Stimulated activated memory B cell treated with anti-CD40 and anti-IgM and Interleukin-4, amounts not matched to agents 10 μg/mL and 1 μg/mL and 100 μg/mL, for 72 hours (primary cell): ENCODE results near the gene BIRC7.

ENCODE experiments used
- ATAC-seq: fragments of 150-1000 bp; cut with Tn5 transposase; 2 replicates; pipeline ENCODE4 v1.10.0; 2021
- H3K27ac Mint-ChIP-seq: one replicate; pipeline ENCODE4 v1.8.0; 2022; ENCODE audit warnings: mild to moderate bottlenecking, mixed read lengths
- H3K27me3 Mint-ChIP-seq: one replicate; pipeline ENCODE4 v1.8.0; 2022; ENCODE audit warnings: mixed read lengths
- H3K36me3 Mint-ChIP-seq: one replicate; pipeline ENCODE4 v1.8.0; 2022; ENCODE audit warnings: mixed read lengths
- H3K4me1 Mint-ChIP-seq: one replicate; pipeline ENCODE4 v1.8.0; 2022; ENCODE audit warnings: mixed read lengths
- H3K4me3 Mint-ChIP-seq: one replicate; pipeline ENCODE4 v1.8.0; 2022; ENCODE audit warnings: mild to moderate bottlenecking, moderate library complexity, mixed read lengths
- H3K9me3 Mint-ChIP-seq: one replicate; pipeline ENCODE4 v1.8.0; 2022; ENCODE audit warnings: mixed read lengths

BIRC7 gene

DNA sequence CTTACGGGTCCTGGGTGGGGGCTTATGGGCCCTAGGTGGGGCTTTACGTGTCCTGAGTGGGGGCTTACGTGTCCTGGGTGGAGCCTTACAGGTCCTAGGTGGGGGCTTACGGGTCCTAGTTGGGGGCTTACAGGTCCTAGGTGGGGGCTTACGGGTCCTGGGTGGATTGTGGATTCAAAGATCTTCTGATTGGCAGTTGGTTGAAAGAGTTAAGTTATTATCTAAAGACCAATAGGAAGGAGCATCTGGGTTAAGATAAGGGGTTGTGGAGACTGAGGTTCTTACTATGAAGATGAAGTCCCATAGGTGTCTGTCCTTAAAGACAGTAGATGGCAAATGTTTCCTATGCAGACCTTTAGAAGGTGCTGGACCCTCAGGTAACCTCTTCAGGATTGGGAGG, 8.4 kb upstream of the BIRC7 start:
- Mint-ChIP-seq H3K27me3 (peaks cover 43% of the 10 kb centered on the region), H3K27ac (no peak overlapping the region), H3K4me3 (no peak overlapping the region), H3K9me3 (no peaks in the 10 kb centered on the region), H3K4me1 (peaks cover 11% of the 10 kb centered on the region), H3K36me3 (no peaks in the 10 kb centered on the region)
- no peak for ATAC-seq

DNA sequence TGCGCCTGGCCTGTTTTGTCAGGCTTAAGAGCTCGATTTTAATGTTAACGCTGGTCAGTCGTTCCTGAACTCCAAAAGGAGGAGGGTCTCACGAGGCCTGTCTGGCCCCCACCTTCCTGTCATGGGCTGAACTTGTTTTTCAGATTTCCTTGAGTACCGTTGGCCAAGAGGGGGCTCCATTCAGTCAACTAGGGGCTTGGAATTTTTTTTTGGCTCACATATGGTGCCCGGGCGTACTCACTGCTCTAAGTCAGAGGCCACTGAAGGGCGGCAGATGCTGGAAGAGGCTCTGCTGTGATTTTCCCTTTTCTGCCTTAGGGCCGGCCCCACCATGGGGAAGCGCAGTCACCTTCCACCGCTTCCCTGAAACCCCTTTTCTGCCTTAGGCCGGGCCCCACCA, 6.9 kb upstream of the BIRC7 start:
- Mint-ChIP-seq H3K4me1 (peaks cover 11% of the 10 kb centered on the region), H3K27ac (no peak overlapping the region), H3K4me3 (no peak overlapping the region), H3K36me3 (no peaks in the 10 kb centered on the region), H3K9me3 (no peaks in the 10 kb centered on the region), H3K27me3 (peaks cover 58% of the 10 kb centered on the region)
- ATAC-seq, result no peak

DNA sequence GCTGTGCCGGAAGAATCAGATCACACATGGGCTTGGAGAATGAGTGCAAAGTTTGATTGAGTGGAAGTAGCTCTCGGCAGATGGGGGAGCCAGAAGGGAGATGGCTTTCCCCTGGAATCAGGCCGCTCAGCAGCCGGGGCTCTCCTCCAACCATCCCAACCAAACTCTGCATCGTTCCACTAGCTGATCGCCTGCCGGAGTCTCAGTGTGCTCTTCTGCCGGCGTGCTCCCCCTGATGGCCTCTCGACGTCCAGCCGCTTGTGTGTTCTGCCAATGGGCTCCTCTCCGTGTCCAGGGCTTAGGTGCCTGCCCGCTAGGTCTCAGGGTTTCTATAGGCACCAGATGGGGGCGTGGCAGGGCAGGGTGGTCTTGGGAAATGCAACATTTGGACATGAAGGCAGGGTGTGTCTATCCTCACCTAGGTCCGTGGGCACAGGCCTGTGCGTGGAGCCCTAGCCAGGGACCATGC, 4.9 kb upstream of the BIRC7 start:
- no peaks in the 10 kb centered on the region for H3K36me3 Mint-ChIP-seq
- H3K9me3 Mint-ChIP-seq, result no peaks in the 10 kb centered on the region
- ATAC-seq, result no peak
- H3K27me3 Mint-ChIP-seq, result peaks cover 72% of the 10 kb centered on the region
- H3K4me3 Mint-ChIP-seq, result no peak overlapping the region
- H3K4me1 Mint-ChIP-seq, result peaks cover 22% of the 10 kb centered on the region
- H3K27ac Mint-ChIP-seq, result no peak overlapping the region

DNA sequence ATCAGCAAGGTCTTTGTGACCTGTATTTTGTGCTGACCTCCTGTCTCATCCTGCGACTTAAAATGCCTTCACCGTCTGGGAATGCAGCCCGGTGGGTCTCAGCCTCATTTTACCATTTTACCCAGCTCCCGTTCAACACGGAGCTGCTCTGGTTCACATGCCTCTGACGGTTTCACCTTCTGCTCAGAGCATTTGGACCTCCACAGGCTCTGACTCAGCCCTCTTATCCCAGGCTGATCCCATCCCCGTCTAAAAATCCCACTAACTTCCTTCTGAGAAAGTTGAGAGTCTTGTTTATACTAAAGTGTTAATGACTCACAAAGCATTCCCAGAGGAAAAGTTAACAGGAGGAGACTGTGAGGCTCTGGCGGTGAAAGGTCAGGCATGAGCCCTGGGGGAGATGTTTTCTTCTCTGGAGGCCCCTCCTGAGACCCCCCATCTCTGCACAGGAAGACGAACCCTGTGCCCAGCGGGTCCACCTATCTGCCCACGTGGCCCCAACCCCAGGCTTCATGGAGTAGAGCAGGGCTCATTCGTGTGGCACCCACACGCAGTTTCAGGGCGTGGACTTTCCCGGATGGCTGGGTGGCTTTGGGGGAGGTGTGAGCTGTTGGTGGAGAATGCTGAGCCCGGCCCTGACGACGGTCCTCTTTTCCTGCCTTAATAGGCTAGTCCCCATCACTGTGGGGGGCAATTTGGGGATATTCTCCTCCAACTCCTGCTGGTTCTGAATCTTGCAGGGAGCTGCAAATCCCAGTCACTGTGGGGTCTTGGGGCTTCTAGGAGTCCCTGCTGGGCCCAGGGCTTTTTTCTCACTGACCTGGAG, 3.3 kb upstream of the BIRC7 start:
- Mint-ChIP-seq H3K4me3 (no peak overlapping the region), H3K27ac (no peak overlapping the region), H3K27me3 (peaks cover 77% of the 10 kb centered on the region), H3K4me1 (peaks cover 25% of the 10 kb centered on the region), H3K36me3 (no peaks in the 10 kb centered on the region), H3K9me3 (no peaks in the 10 kb centered on the region)
- no peak for ATAC-seq

DNA sequence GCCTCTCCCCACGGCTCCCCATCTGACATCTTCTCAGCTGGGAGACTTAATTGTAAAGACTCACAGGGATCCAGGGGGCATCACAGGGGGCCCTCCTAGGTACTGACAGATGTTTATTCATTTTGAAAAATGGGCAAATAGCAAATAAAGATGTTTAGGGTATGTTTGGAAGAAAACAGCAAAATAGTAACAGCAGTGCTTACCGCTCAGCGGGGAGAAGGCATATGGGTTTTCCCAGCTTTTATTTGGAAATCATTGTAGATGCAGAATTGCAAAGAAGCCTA, 2.7 kb upstream of the BIRC7 start:
- Mint-ChIP-seq H3K9me3 (no peaks in the 10 kb centered on the region), H3K36me3 (no peaks in the 10 kb centered on the region), H3K4me1 (peaks cover 25% of the 10 kb centered on the region), H3K27me3 (peaks cover 77% of the 10 kb centered on the region), H3K4me3 (no peak overlapping the region), H3K27ac (no peak overlapping the region)
- ATAC-seq, result no peak

DNA sequence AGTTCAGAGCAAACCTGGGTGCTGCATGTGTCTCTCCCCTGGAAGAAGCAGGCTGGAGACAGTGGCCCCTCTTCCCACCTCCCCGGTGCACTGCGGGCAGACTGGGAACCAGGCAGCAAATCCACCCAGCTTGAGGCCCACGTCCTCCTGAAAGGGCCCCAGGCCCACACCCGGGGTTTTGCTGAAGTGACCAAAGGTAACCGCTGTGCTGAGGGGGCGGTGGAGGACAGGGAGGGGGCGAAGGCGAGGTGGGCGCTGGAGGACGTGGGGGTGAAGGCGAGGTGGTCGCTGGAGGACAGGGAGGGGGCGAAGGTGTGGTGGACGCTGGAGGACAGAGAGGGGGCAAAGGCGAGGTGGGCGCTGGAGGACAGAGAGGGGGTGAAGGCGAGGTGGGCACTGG, 1.8 kb upstream of the BIRC7 start:
- Mint-ChIP-seq H3K9me3 (no peaks in the 10 kb centered on the region), H3K4me3 (no peak overlapping the region), H3K27me3 (peaks cover 68% of the 10 kb centered on the region), H3K27ac (no peak overlapping the region), H3K36me3 (no peaks in the 10 kb centered on the region), H3K4me1 (peaks cover 25% of the 10 kb centered on the region)
- no peak for ATAC-seq

DNA sequence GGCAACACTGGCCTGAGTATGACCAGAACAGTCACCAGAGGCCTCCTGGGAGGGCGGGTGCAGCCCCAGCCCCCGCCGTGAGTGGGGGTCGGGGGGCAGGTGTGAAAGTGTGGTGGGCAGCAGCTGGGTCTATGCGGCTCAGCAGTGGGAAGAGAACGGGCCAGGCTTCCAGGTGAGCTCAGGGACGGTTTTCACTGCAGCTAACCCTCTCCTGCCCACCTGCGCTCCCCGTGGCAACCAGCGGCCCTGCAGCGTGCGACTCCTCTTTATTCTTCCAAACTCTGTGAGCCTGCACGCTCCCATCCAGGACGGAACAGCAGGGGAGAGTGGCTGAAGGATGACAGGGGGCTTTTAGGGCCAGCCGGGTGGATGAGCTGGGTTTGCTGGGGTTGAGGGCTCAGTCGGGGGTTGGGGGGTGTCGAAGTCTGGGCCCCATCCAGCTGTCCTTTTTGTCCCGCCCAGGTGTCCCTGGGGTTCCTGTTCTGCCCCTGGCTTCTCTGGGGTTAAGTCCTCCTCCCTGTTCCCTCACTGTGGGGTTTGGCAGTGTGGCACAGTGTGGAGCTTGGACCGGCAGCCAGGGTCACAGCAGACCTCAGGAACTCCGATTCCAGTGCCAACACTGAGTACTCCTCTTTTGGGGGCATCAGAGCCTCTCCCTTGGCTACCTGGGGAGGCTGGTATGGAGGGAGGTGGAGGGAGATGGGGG, 859 bp upstream of the BIRC7 start:
- Mint-ChIP-seq H3K27me3 (peaks cover 65% of the 10 kb centered on the region), H3K27ac (no peak overlapping the region), H3K36me3 (no peaks in the 10 kb centered on the region), H3K4me1 (peaks cover 25% of the 10 kb centered on the region), H3K9me3 (no peaks in the 10 kb centered on the region), H3K4me3 (no peak overlapping the region)
- no peak for ATAC-seq

DNA sequence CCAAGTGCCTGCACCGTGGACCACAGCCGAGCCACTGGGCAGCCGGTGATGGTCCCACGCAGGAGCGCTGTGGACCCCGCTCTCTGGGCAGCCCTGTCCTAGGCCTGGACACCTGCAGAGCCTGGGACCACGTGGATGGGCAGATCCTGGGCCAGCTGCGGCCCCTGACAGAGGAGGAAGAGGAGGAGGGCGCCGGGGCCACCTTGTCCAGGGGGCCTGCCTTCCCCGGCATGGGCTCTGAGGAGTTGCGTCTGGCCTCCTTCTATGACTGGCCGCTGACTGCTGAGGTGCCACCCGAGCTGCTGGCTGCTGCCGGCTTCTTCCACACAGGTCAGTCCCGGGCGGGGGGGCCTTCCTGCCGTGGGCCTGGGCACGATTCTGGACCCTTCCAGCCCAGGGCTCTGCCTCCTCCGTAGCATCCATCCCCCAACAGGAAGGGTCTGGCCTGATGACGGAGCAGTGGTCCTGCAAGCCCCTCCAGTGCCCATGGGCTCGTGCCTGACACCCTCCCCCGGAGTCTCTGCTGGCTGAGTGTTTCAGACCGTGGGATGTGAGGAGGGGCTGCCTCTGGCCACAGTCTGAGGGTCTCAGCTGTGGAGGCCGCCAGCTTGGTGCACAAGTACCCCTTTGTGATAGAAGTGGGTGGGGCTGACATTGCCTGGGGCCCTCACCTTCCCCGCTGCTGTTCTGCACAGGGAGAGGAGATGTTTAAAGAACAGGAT, 572 bp downstream of the BIRC7 start:
- Mint-ChIP-seq H3K36me3 (no peaks in the 10 kb centered on the region), H3K27ac (no peak overlapping the region), H3K9me3 (no peaks in the 10 kb centered on the region), H3K4me3 (no peak overlapping the region), H3K4me1 (peaks cover 13% of the 10 kb centered on the region), H3K27me3 (peaks cover 63% of the 10 kb centered on the region)
- no peak for ATAC-seq

DNA sequence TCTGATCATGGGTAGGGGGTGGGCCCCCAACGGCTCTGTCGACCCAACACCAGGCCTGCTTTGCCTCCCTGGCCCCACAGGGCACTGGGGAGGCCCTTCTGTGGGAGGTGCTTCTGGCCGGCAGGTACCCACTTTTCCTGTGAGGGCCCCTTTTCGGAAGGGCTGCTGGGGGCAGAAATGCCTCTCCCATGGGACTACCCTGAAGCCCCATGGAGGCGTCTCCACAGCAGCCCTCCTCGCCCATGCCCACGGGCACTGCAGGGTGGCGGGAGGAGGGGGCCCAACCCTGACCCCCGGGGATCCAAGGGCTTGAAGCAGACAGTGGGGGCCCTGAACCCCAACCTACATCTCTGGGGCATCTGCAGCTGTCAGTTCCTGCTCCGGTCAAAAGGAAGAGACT, 2.3 kb downstream of the BIRC7 start:
- Mint-ChIP-seq H3K36me3 (no peaks in the 10 kb centered on the region), H3K27ac (no peak overlapping the region), H3K27me3 (peaks cover 60% of the 10 kb centered on the region), H3K4me1 (peaks cover 13% of the 10 kb centered on the region), H3K4me3 (no peak overlapping the region), H3K9me3 (no peaks in the 10 kb centered on the region)
- ATAC-seq, result no peak

DNA sequence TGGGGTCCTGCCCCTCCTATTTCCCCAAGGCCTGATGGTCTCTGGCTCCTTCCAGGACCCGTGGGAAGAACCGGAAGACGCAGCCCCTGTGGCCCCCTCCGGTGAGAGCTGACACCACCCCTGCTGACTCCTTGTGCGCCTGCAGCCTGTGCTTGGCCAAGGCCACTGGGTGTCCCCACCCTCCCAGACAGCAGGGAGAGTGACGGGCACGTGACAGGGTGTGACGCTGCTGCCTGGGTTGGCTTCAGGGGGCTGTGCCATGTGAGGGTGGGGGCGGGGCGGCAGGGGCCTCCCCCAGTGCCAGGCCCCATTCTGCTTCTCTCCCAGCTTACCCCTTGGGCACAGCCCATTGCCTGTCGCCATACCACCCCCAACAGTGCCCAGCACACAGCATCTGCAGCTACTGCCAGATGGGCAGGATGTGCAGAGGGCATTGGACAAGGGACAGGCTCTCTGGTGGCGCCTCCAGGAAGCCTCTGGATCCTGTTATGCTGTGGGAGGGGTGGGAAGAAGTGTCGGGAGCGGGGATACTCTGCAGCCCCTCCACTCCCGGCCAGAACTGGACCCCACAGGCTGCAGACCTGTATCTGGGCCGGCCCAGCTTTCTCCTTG, 2.9 kb downstream of the BIRC7 start:
- H3K36me3 Mint-ChIP-seq, result no peaks in the 10 kb centered on the region
- no peak for ATAC-seq
- no peaks in the 10 kb centered on the region for H3K9me3 Mint-ChIP-seq
- no peak overlapping the region for H3K4me3 Mint-ChIP-seq
- H3K27ac Mint-ChIP-seq, result no peak overlapping the region
- peaks cover 13% of the 10 kb centered on the region for H3K4me1 Mint-ChIP-seq
- peaks cover 58% of the 10 kb centered on the region for H3K27me3 Mint-ChIP-seq

DNA sequence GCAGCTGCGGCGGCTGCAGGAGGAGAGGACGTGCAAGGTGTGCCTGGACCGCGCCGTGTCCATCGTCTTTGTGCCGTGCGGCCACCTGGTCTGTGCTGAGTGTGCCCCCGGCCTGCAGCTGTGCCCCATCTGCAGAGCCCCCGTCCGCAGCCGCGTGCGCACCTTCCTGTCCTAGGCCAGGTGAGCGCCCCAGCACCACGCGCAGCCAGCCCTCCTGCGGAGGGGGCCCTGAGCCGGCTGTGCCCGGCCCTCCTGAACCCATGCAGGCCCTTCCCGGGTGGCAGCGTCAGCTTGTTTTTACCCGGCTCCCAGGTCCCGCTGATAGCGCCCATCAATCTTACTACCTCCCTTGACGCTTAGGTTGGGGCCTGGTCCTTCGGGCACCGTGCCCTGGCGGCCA, 3.7 kb downstream of the BIRC7 start:
- Mint-ChIP-seq H3K27ac (no peak overlapping the region), H3K4me3 (no peak overlapping the region), H3K9me3 (no peaks in the 10 kb centered on the region), H3K27me3 (peaks cover 58% of the 10 kb centered on the region), H3K36me3 (no peaks in the 10 kb centered on the region), H3K4me1 (peaks cover 13% of the 10 kb centered on the region)
- ATAC-seq, result no peak

DNA sequence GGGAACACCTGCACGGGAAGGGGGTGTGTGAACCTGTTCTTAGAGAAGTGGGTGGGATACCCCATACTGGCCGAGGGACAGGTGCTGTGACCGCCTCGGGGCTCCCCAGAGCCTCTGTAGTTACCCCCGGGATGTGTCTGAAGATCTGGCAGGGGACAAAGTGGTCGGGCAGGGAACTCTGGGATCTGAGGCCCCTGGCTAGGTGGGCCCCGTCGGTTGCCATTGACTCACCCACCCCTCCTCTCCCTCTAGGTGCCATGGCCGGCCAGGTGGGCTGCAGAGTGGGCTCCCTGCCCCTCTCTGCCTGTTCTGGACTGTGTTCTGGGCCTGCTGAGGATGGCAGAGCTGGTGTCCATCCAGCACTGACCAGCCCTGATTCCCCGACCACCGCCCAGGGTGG, 4.3 kb downstream of the BIRC7 start:
- H3K4me1 Mint-ChIP-seq, result peaks cover 9% of the 10 kb centered on the region
- no peaks in the 10 kb centered on the region for H3K36me3 Mint-ChIP-seq
- ATAC-seq, result no peak
- no peak overlapping the region for H3K4me3 Mint-ChIP-seq
- no peak overlapping the region for H3K27ac Mint-ChIP-seq
- H3K27me3 Mint-ChIP-seq, result peaks cover 58% of the 10 kb centered on the region
- no peaks in the 10 kb centered on the region for H3K9me3 Mint-ChIP-seq

DNA sequence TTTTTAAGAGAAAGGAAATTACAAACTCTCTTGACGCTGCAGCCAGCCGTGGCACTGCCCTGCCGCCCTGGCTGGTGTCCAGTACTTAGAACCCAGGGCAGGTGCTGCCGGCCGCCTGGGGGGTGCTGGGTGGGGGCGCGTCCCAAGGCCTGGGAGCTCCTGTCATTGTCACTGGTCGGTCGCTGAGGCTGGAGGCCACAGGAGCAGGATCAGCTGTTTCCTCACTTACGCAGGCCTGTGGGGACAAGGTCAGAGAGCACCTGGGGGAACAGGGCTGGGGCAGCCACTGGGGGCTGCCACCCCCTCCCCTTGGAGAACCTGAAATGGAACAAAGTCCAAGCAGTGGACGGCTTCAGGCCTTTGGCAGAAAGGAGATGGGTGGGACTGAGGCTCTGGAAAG, 5.6 kb downstream of the BIRC7 start:
- Mint-ChIP-seq H3K9me3 (no peaks in the 10 kb centered on the region), H3K36me3 (no peaks in the 10 kb centered on the region), H3K27me3 (peaks cover 68% of the 10 kb centered on the region), H3K4me1 (no peaks in the 10 kb centered on the region), H3K4me3 (no peak overlapping the region), H3K27ac (no peak overlapping the region)
- no peak for ATAC-seq

DNA sequence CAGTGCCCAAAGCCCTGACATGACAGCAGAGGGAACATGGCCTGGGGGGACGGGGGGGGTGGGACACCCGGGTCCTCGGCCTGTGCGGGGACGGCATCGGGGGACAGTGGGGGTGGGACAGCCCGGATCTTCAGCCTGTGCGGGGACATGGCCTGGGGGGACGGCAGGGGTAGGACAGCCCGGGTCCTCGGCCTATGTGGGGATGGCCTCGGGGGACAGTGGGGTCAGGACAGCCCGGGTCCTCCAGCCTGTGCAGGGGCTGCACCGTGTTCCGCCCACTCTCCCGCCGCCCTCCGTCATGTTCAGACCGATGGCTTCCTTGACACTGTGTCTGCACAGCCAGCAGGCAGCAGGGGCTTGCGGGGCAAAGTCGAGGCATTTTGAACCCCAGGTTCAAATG, 7.0 kb downstream of the BIRC7 start:
- Mint-ChIP-seq H3K9me3 (no peaks in the 10 kb centered on the region), H3K4me1 (no peaks in the 10 kb centered on the region)
- ATAC-seq, result no peak

DNA sequence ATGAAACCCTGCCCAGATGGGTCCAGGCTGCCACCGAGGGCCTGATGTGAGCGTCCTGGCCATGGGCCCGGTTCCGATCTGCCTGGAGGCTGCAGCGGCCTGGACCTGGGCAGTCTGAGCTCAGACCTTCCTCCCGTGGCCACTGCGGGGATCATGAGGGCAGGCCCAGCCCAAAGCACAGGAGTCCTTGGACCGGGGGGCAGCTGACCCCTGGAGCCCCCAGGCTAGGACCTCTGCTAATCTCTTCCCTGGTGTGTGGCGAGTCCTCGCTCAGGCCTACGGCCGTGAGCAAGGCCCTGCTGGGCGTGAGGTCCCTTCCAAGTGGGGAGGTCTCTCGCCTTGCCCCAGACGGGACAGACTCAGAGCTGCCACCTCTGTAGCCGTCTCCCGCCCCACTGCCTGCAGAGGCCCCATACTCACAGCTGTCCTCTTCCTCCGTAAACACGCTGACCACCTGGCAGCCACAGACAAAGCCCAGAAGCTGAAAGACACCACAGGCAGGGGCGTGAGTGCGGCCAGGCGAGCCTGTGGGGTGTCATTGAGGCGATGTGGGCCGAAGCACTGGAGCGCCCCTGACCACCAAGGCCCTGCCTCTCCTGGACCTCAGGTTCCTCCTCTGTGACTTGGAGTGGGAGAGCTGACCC, 8.0 kb downstream of the BIRC7 start:
- peaks cover 84% of the 10 kb centered on the region for H3K27me3 Mint-ChIP-seq
- no peak overlapping the region for H3K27ac Mint-ChIP-seq
- no peak for ATAC-seq
- H3K4me1 Mint-ChIP-seq, result no peaks in the 10 kb centered on the region
- no peak overlapping the region for H3K4me3 Mint-ChIP-seq
- no peaks in the 10 kb centered on the region for H3K36me3 Mint-ChIP-seq
- H3K9me3 Mint-ChIP-seq, result no peaks in the 10 kb centered on the region

More for the DNA sequence above, 7.0 kb downstream of the BIRC7 start:
- peaks cover 74% of the 10 kb centered on the region for H3K27me3 Mint-ChIP-seq
- H3K4me3 Mint-ChIP-seq, result no peak overlapping the region
- H3K36me3 Mint-ChIP-seq, result no peaks in the 10 kb centered on the region
- no peak overlapping the region for H3K27ac Mint-ChIP-seq
